Brain microvascular endothelial cell (primary cell): Measurements from ENCODE around the gene SH3RF3.

Experiments used
- DNase-seq: peaks from one replicate; pipeline ENCODE4 v3.0.0-alpha.2; 2020
- H3K27ac ChIP-seq: fragments of 250-450 bp; sonication (Bioruptor Pico); 2 replicates; pipeline ENCODE4 v1.5.1; 2020; ENCODE audit warnings: mild to moderate bottlenecking, moderate library complexity
- H3K27me3 ChIP-seq: fragments of 250-450 bp; sonication (Bioruptor Pico); replicated peaks from 2 replicates; pipeline ENCODE4 v1.5.1; 2020; ENCODE audit warnings: mild to moderate bottlenecking
- H3K36me3 ChIP-seq: fragments of 250-450 bp; sonication (Bioruptor Pico); replicated peaks from 2 replicates; pipeline ENCODE4 v1.5.1; 2020; ENCODE audit warnings: mild to moderate bottlenecking
- H3K4me3 ChIP-seq: 2 replicates; pipeline ENCODE4 v1.5.1; 2011; ENCODE audit warnings: low read depth, mild to moderate bottlenecking, control low read depth, low read length, moderate library complexity
- in situ Hi-C: cut with HindIII; loops from 2 replicates; pipeline ENCODE4 v1.10.0; 2017; ENCODE audit warnings: low sequenced_read_pairs, low pct_ligation_motif_present
- TF ChIP-seq, protein P1 (sequence below): IDR thresholded peaks from 2 replicates; pipeline ENCODE4 v1.5.1; 2011; ENCODE audit warnings: low read depth, mild to moderate bottlenecking, moderate library complexity, low read length, control low read depth, inconsistent platforms; ENCODE audit errors: missing control alignments

The SH3RF3 gene

DNA sequence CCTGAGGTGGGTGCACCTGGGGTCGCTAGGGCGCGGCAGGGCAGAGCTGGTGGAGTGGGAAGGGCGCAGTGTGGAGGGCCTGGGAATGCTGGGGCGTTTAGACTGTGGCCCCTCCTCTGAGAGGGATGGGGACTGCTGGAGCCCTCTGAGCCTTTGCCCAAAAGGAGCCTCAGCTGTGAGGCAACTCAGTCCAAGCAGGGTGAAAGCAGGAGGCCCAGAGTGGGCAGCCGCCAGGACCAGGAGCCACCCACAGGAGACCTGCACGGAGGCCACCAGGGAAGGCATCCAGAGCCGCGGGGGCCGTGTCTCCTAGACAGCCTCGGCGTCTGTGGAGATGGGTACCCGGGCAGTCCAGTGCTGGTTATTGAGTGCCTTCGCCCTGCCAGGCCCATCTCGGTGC, 369.9 kb downstream of the SH3RF3 start:
- no peak for DNase-seq
- H3K27ac ChIP-seq = no peak overlapping the region
- H3K4me3 ChIP-seq = no peak overlapping the region
- no peaks in the 10 kb centered on the region for H3K36me3 ChIP-seq
- TF ChIP-seq, protein P1, sequence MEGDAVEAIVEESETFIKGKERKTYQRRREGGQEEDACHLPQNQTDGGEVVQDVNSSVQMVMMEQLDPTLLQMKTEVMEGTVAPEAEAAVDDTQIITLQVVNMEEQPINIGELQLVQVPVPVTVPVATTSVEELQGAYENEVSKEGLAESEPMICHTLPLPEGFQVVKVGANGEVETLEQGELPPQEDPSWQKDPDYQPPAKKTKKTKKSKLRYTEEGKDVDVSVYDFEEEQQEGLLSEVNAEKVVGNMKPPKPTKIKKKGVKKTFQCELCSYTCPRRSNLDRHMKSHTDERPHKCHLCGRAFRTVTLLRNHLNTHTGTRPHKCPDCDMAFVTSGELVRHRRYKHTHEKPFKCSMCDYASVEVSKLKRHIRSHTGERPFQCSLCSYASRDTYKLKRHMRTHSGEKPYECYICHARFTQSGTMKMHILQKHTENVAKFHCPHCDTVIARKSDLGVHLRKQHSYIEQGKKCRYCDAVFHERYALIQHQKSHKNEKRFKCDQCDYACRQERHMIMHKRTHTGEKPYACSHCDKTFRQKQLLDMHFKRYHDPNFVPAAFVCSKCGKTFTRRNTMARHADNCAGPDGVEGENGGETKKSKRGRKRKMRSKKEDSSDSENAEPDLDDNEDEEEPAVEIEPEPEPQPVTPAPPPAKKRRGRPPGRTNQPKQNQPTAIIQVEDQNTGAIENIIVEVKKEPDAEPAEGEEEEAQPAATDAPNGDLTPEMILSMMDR = no peak
- in situ Hi-C loops = loop anchor here (25.0 kb wide), 1 partner anchor 362 kb away; the partner anchor contains the start of gene SH3RF3
- no peaks in the 10 kb centered on the region for H3K27me3 ChIP-seq

DNA sequence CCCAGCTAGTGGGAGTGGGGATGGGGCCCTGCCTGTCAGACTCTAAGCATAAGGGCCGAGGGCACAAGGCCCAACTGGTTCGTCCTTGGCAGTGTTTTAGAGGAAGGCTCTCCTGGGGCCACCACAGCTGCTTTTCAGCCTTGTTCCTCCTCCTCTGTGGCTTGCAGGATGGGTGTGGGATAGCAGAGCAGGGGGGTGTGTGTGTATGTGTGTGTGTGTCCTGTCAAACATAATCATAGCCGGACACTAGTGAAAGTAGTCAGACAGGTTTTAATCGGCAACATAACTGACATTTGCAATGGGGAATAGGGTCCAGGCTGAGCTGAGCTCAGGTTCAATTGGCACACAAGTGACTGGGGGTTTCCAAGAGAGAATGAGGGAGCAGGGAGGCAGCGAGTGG, 370.6 kb downstream of the SH3RF3 start:
- in situ Hi-C loops = loop anchor here (25.0 kb wide), 1 partner anchor 362 kb away; the partner anchor contains the start of gene SH3RF3
- DNase-seq = no peak
- H3K4me3 ChIP-seq = no peak overlapping the region

DNA sequence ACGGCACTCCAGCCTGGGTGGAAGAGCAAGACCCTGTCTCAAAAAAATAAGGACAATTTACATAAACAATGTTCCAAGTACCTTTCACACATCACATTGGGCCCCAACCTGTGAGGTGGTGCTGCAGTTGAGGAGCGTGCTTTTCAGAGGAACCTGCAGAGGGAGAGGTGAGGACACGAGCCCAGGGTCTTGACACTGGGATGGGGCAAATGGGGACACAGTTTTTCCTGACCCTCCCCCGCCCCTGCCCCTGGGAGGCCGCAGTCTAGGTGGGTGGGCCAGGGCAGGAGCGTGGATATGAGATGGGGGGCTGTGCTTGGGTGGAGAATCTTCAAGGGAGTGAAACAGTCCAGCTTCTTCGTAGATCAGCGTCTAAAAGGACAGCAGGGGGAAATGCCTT, 371.9 kb downstream of the SH3RF3 start:
- no peaks in the 10 kb centered on the region for H3K36me3 ChIP-seq
- no peaks in the 10 kb centered on the region for H3K27me3 ChIP-seq
- H3K27ac ChIP-seq = no peak overlapping the region
- in situ Hi-C loops = no loop called here
- H3K4me3 ChIP-seq = no peak overlapping the region
- TF ChIP-seq, protein P1 = no peak
- DNase-seq = no peak

More for the DNA sequence above, 370.6 kb downstream of the SH3RF3 start:
- TF ChIP-seq, protein P1 = no peak
- no peak overlapping the region for H3K27ac ChIP-seq
- H3K36me3 ChIP-seq = no peaks in the 10 kb centered on the region
- no peaks in the 10 kb centered on the region for H3K27me3 ChIP-seq

GRCh38 chr2:109501461-109501860, 372.5 kb downstream of the SH3RF3 start:
- in situ Hi-C loops = no loop called here
- Histone ChIP-seq H3K27ac (no peak overlapping the region), H3K36me3 (no peaks in the 10 kb centered on the region), H3K27me3 (no peaks in the 10 kb centered on the region), H3K4me3 (no peak overlapping the region)
- DNase-seq = no peak
- TF ChIP-seq, protein P1 = no peak

GRCh38 chr2:109503191-109503590, 374.2 kb downstream of the SH3RF3 start:
- TF ChIP-seq, protein P1 = no peak
- in situ Hi-C loops = no loop called here
- Histone ChIP-seq H3K27me3 (no peaks in the 10 kb centered on the region), H3K36me3 (no peaks in the 10 kb centered on the region), H3K4me3 (no peak overlapping the region), H3K27ac (no peak overlapping the region)
- no peak for DNase-seq

DNA sequence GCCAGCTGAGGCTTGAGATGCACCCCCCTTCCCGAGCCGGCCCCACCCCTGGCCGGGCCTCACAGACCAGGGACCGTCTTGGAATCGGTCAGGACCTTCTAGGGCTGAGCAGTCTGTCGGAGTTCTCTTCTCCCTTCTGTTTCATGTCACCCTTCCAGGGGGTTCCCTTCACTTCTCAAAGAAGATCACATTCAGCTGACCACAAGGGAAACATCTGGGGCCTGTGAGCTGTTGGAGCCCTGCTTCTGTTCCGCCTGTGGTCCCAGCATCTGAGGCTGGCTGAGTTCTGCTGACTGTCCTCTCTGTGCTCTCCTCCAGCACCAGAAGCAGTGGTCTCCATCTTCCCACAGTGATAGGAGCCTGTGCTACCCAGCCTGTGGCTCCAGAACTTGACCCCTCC, 378.2 kb downstream of the SH3RF3 start:
- no peak for DNase-seq
- TF ChIP-seq, protein P1 = no peak
- Histone ChIP-seq H3K36me3 (no peaks in the 10 kb centered on the region), H3K27ac (no peak overlapping the region), H3K27me3 (no peaks in the 10 kb centered on the region), H3K4me3 (no peak overlapping the region)
- in situ Hi-C loops = no loop called here
